SK-N-MC (cell line): ENCODE results near the gene WFDC9.

Source experiments
- EZH2 ChIP-seq: fragments of 200-600 bp; sonication (generic); IDR thresholded peaks from one replicate; pipeline ENCODE4 v1.6.1; 2017; ENCODE audit warnings: antibody characterized with exemption
- FOXP2 ChIP-seq: optimal IDR thresholded peaks from 2 replicates; pipeline ENCODE3; 2011; ENCODE audit warnings: mild to moderate bottlenecking, moderate library complexity; ENCODE audit not compliant: insufficient read depth; ENCODE audit errors: extremely low read length, control extremely low read depth
- POLR2AphosphoS5 ChIP-seq: IDR thresholded peaks from 2 replicates; pipeline ENCODE4 v1.6.1; 2012; ENCODE audit warnings: mild to moderate bottlenecking, low read depth, low read length, borderline replicate concordance

DNA sequence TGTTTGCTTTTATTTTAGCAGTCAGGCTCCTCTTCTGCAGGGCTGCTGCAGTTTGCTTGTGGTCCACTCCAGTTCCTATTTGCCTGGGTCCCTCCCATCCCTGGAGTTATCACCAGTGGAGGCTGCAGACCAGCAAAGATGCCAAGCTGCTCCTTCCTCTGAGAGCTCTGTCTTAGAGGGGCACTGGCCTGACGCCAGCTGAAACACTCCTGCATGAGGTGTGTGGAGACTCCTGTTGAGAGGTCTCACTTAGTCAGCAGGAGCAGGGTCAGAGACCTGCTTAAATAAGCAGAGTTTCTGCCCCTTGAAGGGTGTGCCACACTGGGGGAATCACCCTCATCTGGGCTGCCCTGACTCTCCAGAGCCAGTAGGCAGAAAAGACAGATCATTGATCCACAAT lies 35.8 kb downstream of the WFDC9 start:
- TF ChIP-seq EZH2 (no peak), POLR2AphosphoS5 (no peak), FOXP2 (no peak)
